Endodermal cell (in vitro differentiated cells): ENCODE measurements around the gene ABL1. TPM values are rescaled to one million over a fixed set of nuclear protein-coding genes. Genes with fewer than 3 reads are reported as not detected.

ENCODE experiments used
- DNase-seq: peaks from one replicate; pipeline ENCODE4 v3.0.0-alpha.2; 2017
- H3K27ac ChIP-seq: 2 replicates; pipeline ENCODE4 v1.5.1; 2013; ENCODE audit warnings: mild to moderate bottlenecking, low read depth, low read length, moderate library complexity
- H3K27me3 ChIP-seq: 2 replicates; pipeline ENCODE4 v1.6.1; 2013; ENCODE audit warnings: mild to moderate bottlenecking, low read length, moderate library complexity; ENCODE audit not compliant: insufficient read depth, control insufficient read depth, poor library complexity, severe bottlenecking
- H3K36me3 ChIP-seq: 2 replicates; pipeline ENCODE4 v1.7.0; 2013; ENCODE audit warnings: mild to moderate bottlenecking, low read length, moderate library complexity; ENCODE audit not compliant: control insufficient read depth, insufficient read depth
- H3K4me1 ChIP-seq: one replicate; pipeline ENCODE4 v1.7.0; 2013; ENCODE audit warnings: low read length; ENCODE audit not compliant: control insufficient read depth, insufficient read depth
- H3K4me3 ChIP-seq: 2 replicates; pipeline ENCODE4 v1.5.1; 2013; ENCODE audit warnings: mild to moderate bottlenecking, low read length, moderate library complexity
- H3K9ac ChIP-seq: 2 replicates; pipeline ENCODE4 v1.6.1; 2013; ENCODE audit warnings: mild to moderate bottlenecking, low read length, moderate library complexity; ENCODE audit not compliant: poor library complexity, severe bottlenecking; ENCODE audit errors: extremely low read depth
- H3K9me3 ChIP-seq: 2 replicates; pipeline ENCODE4 v1.6.1; 2013; ENCODE audit warnings: mild to moderate bottlenecking, low read length, moderate library complexity; ENCODE audit not compliant: control insufficient read depth
- H3K27ac Mint-ChIP-seq: 2 replicates; pipeline ENCODE4 v1.8.0; 2020; ENCODE audit warnings: mixed read lengths
- H3K27me3 Mint-ChIP-seq: 2 replicates; pipeline ENCODE4 v1.8.0; 2021; ENCODE audit warnings: mild to moderate bottlenecking, mixed read lengths; ENCODE audit not compliant: insufficient read depth
- H3K36me3 Mint-ChIP-seq: 2 replicates; pipeline ENCODE4 v1.8.0; 2020; ENCODE audit warnings: low read depth, mixed read lengths
- H3K4me1 Mint-ChIP-seq: 2 replicates; pipeline ENCODE4 v1.8.0; 2020; ENCODE audit warnings: mixed read lengths
- H3K4me3 Mint-ChIP-seq: 2 replicates; pipeline ENCODE4 v1.8.0; 2020; ENCODE audit warnings: mild to moderate bottlenecking, moderate library complexity, mixed read lengths
- H3K9me3 Mint-ChIP-seq: 2 replicates; pipeline ENCODE4 v1.8.0; 2020; ENCODE audit warnings: mild to moderate bottlenecking, mixed read lengths
- WGBS, 2 experiments: methylation state at CpG; one replicate each; pipeline versions ENCODE4 v1.1.5 to v1.1.7; 2013; ENCODE audit warnings: missing lambda C conversion rate in 2 of 2, mixed read lengths in 1 of 2; ENCODE audit not compliant: insufficient coverage in 1 of 2, insufficient read length in 1 of 2; 5-methylcytosine and 5-hydroxymethylcytosine counted together
- total RNA-seq, 2 donors: library from RNA; stranded (reverse); fragmentation: NEBNext Ultra II Directional in 1 of 2; extraction: Animal tissue kit (Norgen Biotek cat#: 25700) in 1 of 2; gene quantifications; 2 replicates in 1 of 2; 3 replicates in 1 of 2; pipeline ENCODE4 v1.2.1, GENCODE V29; 2021
- TF ChIP-seq, protein P1 (sequence below): fragments of 200-600 bp; sonication (generic); conservative IDR thresholded peaks from 2 replicates; pipeline ENCODE4 v1.5.0; 2021; ENCODE audit warnings: antibody characterized with exemption, mild to moderate bottlenecking

ABL1 gene
- total RNA-seq, 2 donors from 2014 or later = 78.8 to 94.1 TPM

DNA sequence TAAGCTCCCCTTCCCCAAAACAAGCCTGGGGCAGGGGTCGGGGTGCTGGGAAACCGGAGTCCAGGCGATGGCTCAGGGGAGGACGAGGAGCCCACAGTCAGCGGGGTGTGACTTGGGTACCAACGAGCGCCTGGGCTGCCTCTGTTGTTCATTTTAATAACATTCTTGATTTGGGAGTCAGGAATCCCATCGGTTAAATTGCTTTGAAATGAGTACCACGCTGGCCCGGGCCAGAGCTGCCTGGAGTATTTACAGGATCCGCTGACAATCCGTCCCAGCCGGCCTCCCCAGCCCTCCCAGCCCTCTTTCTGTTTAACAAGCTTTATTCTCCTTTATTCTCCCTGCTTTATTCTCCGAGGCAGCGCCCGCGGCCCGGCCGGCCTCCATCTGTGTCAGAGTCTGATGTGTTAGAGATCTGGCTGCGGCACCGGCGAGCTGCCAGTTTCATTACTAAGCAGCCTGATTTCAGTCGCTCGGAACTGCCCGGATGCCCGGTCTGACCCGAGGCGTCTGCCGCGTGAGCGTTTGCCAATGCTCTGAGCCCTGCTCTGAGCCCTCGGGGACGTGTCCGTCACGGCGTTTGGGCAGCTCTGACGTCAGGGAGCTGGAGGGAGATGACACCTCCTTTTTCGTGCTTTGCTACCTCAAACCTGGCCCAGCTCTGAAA, 78.0 kb downstream of the ABL1 start:
- no peaks in the 10 kb centered on the region for H3K36me3 Mint-ChIP-seq
- no peaks in the 10 kb centered on the region for H3K4me1 Mint-ChIP-seq
- 84% methylated on average over 33 to 38 of the region's 38 CpGs for WGBS, 2 experiments
- peak overlapping the region; percentile 57 for H3K27ac ChIP-seq
- H3K27me3 ChIP-seq = no peaks in the 10 kb centered on the region
- no peak overlapping the region for H3K4me3 ChIP-seq
- no peaks in the 10 kb centered on the region for H3K4me1 ChIP-seq
- H3K9me3 Mint-ChIP-seq = peaks cover 6% of the 10 kb centered on the region
- TF ChIP-seq, protein P1, sequence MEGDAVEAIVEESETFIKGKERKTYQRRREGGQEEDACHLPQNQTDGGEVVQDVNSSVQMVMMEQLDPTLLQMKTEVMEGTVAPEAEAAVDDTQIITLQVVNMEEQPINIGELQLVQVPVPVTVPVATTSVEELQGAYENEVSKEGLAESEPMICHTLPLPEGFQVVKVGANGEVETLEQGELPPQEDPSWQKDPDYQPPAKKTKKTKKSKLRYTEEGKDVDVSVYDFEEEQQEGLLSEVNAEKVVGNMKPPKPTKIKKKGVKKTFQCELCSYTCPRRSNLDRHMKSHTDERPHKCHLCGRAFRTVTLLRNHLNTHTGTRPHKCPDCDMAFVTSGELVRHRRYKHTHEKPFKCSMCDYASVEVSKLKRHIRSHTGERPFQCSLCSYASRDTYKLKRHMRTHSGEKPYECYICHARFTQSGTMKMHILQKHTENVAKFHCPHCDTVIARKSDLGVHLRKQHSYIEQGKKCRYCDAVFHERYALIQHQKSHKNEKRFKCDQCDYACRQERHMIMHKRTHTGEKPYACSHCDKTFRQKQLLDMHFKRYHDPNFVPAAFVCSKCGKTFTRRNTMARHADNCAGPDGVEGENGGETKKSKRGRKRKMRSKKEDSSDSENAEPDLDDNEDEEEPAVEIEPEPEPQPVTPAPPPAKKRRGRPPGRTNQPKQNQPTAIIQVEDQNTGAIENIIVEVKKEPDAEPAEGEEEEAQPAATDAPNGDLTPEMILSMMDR = no peak
- no peak overlapping the region for H3K4me3 Mint-ChIP-seq
- no peaks in the 10 kb centered on the region for H3K9me3 ChIP-seq
- H3K27me3 Mint-ChIP-seq = no peaks in the 10 kb centered on the region
- H3K36me3 ChIP-seq = no peaks in the 10 kb centered on the region
- H3K9ac ChIP-seq = no peak overlapping the region
- no peak overlapping the region for H3K27ac Mint-ChIP-seq
- no peak for DNase-seq

DNA sequence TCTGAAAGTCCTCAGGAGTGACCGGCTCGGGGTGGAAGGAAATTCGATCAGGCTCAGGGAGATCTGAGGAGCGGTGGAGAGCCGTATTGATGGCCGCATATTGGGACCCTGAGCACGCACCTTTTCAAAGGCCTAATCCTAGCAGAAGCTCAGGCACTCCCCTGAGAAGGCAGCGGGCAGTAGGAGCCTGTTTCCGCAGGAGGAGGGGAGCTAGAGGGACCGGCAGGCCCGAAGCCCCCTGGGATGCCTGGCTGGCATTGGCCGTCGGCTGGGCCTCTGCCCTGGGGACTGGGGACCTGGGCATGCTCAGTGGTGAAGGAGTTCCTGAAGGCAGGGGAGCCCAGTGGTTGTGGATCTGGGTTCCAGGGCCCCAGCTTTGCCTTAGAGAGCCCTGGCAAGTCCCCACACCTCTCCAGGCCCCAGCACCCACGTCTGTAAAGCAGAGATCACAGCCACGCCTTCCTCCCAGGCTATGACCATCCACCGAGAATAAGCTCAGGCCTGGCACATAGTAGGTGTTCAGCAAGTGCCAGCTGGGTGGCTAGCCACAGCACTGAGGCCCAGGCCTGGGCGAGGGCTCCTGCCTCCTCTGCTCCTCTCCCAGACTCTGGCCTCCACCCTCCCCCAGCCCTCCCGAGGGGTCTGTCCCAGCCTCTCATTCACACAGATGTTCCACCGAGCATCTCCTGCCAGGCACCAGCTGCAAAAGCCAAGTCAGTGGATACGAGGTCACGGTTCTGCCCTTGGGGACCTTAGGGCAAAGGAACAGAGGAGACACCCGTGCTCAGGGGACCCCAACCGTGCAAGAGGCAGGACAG, 78.8 kb downstream of the ABL1 start:
- H3K36me3 ChIP-seq = no peaks in the 10 kb centered on the region
- WGBS, 2 experiments = 76 to 78% methylated on average over 12 to 23 of the region's 23 CpGs
- DNase-seq = no peak
- no peak overlapping the region for H3K27ac ChIP-seq
- Mint-ChIP-seq H3K36me3 (no peaks in the 10 kb centered on the region), H3K4me3 (no peak overlapping the region), H3K4me1 (no peaks in the 10 kb centered on the region), H3K27me3 (no peaks in the 10 kb centered on the region), H3K27ac (no peak overlapping the region), H3K9me3 (peaks cover 6% of the 10 kb centered on the region)
- H3K9me3 ChIP-seq = no peaks in the 10 kb centered on the region
- H3K9ac ChIP-seq = no peak overlapping the region
- H3K4me3 ChIP-seq = no peak overlapping the region
- TF ChIP-seq, protein P1 = no peak
- H3K27me3 ChIP-seq = no peaks in the 10 kb centered on the region
- H3K4me1 ChIP-seq = no peaks in the 10 kb centered on the region

DNA sequence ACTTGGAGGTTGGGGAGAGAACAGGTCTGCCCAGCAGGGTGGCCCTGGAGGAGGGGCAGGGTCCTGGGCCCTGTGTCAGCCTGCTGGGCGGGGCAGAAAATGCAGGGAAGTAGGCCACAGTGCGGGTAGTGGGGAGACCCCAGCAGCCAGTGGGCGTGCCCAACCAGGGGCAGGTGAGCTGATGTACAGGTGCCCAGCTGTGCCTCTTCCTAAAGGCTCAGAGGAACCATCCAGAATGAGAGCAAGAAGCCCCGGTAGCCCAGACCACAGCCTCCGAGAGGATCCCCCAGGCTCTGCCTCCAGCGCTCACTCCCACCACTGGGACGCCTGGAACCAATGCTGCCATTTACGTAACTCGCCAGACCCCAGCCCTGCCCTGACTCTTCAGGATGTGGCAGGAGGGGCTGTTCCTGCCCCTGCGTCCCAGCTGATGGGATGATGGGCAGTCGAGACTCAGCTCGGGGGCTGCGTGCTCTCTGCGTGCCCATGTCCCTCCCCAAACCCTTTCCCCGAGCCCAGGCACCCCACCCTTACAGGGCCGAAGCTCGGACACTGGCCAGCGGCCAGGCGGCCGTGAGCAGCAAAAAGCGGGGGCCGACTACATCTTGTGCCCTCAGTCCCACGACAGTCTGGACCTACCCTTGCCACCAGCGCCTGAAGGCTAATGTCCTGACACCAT, 79.5 kb downstream of the ABL1 start:
- H3K36me3 ChIP-seq = no peaks in the 10 kb centered on the region
- TF ChIP-seq, protein P1 = peak; percentile 16
- H3K27ac ChIP-seq = no peak overlapping the region
- peaks cover 6% of the 10 kb centered on the region for H3K9me3 Mint-ChIP-seq
- no peak overlapping the region for H3K4me3 ChIP-seq
- H3K4me1 ChIP-seq = no peaks in the 10 kb centered on the region
- H3K9ac ChIP-seq = no peak overlapping the region
- no peaks in the 10 kb centered on the region for H3K27me3 ChIP-seq
- H3K4me1 Mint-ChIP-seq = no peaks in the 10 kb centered on the region
- WGBS, 2 experiments = 91 to 94% methylated on average over 20 to 24 of the region's 24 CpGs
- H3K27me3 Mint-ChIP-seq = no peaks in the 10 kb centered on the region
- no peak for DNase-seq
- no peak overlapping the region for H3K27ac Mint-ChIP-seq
- no peaks in the 10 kb centered on the region for H3K36me3 Mint-ChIP-seq
- no peaks in the 10 kb centered on the region for H3K9me3 ChIP-seq
- H3K4me3 Mint-ChIP-seq = no peak overlapping the region
